H1 (cell line): ENCODE results near the gene GAREM2. TPM values are rescaled to one million over a fixed set of nuclear protein-coding genes. Genes with fewer than 3 reads are reported as not detected.

ENCODE experiments used
- CTCF ChIA-PET: fragments of 300-600 bp; sonication (Branson Sonifier 250); formaldehyde crosslinking; loops from one replicate; lab custom pipeline; 2021; ENCODE audit not compliant: partially characterized antibody; lab: Charles Lee
- POLR2A ChIA-PET: fragments of 300-600 bp; sonication (Branson Sonifier 250); formaldehyde crosslinking; loops from one replicate; lab custom pipeline; 2021; ENCODE audit warnings: inconsistent platforms; ENCODE audit not compliant: partially characterized antibody; lab: Charles Lee
- DNase-seq, 2 experiments: peaks; one replicate each; pipeline versions ENCODE4 v3.0.0 to v3.0.0-alpha.2; 2010 to 2022; ENCODE audit warnings: low spot score in 2 of 2, low read depth in 1 of 2, mixed read lengths in 1 of 2
- FAIRE-seq: peaks from 2 replicates; lab custom pipeline; 2011; peaks lifted over from hg19 to GRCh38; lab: Jason Lieb, UNC
- H2AFZ ChIP-seq: 2 replicates; pipeline ENCODE4 v1.8.1; 2012; ENCODE audit warnings: low read length, inconsistent platforms
- H2AK5ac ChIP-seq: 2 replicates; pipeline ENCODE4 v1.6.1; 2013; ENCODE audit warnings: low read depth, low read length
- H2BK120ac ChIP-seq: replicated peaks from 2 replicates; pipeline ENCODE3; 2013; ENCODE audit warnings: low read depth, low read length, inconsistent platforms
- H2BK12ac ChIP-seq: 2 replicates; pipeline ENCODE4 v1.6.1; 2013; ENCODE audit warnings: low read depth, low read length
- H2BK15ac ChIP-seq: 2 replicates; pipeline ENCODE4 v1.6.1; 2013; ENCODE audit warnings: low read length
- H2BK20ac ChIP-seq: 2 replicates; pipeline ENCODE4 v1.6.1; 2013; ENCODE audit warnings: low read length
- H2BK5ac ChIP-seq: 2 replicates; pipeline ENCODE4 v1.6.1; 2013; ENCODE audit warnings: low read depth, low read length
- H3K14ac ChIP-seq: 2 replicates; pipeline ENCODE4 v1.6.1; 2013; ENCODE audit warnings: inconsistent platforms; ENCODE audit not compliant: insufficient read length
- H3K18ac ChIP-seq: 2 replicates; pipeline ENCODE4 v1.6.1; 2013; ENCODE audit warnings: low read length; ENCODE audit errors: extremely low read depth
- H3K23ac ChIP-seq: 2 replicates; pipeline ENCODE4 v1.6.1; 2013; ENCODE audit warnings: inconsistent platforms; ENCODE audit not compliant: insufficient read length
- H3K23me2 ChIP-seq: 2 replicates; pipeline ENCODE4 v1.6.1; 2013; ENCODE audit warnings: low read depth, low read length
- H3K27ac ChIP-seq: 2 replicates; pipeline ENCODE4 v1.6.1; 2011; ENCODE audit warnings: low read depth, low read length, inconsistent platforms
- H3K27me3 ChIP-seq, 4 experiments: replicated peaks in 1 of 4; 1 replicate in 1 of 4; 2 replicates in 3 of 4; pipeline versions ENCODE4 v1.6.1 to v1.8.1; 2011 to 2013; ENCODE audit warnings: low read length in 3 of 4, mild to moderate bottlenecking in 3 of 4, inconsistent platforms in 2 of 4, mixed read lengths in 2 of 4, moderate library complexity in 1 of 4; ENCODE audit not compliant: control insufficient read depth in 3 of 4, insufficient read depth in 3 of 4; ENCODE audit errors: extremely low read depth in 1 of 4
- H3K36me3 ChIP-seq, 4 experiments: 2 replicates each; pipeline versions ENCODE4 v1.6.1 to v1.8.1; 2011 to 2013; ENCODE audit warnings: mild to moderate bottlenecking in 4 of 4, low read length in 3 of 4, moderate library complexity in 2 of 4, control low read depth in 1 of 4, inconsistent platforms in 1 of 4; ENCODE audit not compliant: insufficient read depth in 4 of 4, control insufficient read depth in 2 of 4
- H3K4ac ChIP-seq: replicated peaks from 2 replicates; pipeline ENCODE3; 2013; ENCODE audit warnings: low read length, low read depth, mixed read lengths, inconsistent platforms; ENCODE audit not compliant: insufficient read length
- H3K4me1 ChIP-seq, 4 experiments: replicated peaks in 1 of 4; 1 replicate in 1 of 4; 2 replicates in 3 of 4; pipeline versions ENCODE4 v1.6.1 to v1.8.1; 2011 to 2013; ENCODE audit warnings: low read length in 3 of 4, inconsistent platforms in 2 of 4, mixed read lengths in 1 of 4; ENCODE audit not compliant: insufficient read depth in 4 of 4, control insufficient read depth in 3 of 4
- H3K4me2 ChIP-seq, 2 experiments: 2 replicates each; pipeline versions ENCODE4 v1.6.1 to v1.8.1; 2011 to 2013; ENCODE audit warnings: low read depth in 2 of 2, low read length in 2 of 2, control low read depth in 1 of 2, inconsistent platforms in 1 of 2, mild to moderate bottlenecking in 1 of 2; ENCODE audit not compliant: insufficient read depth in 1 of 2
- H3K4me3 ChIP-seq, 4 experiments: fragments of 200-600, 300-600 bp in 1 of 4; sonication (generic), shearing (Covaris generic), sonication (Bioruptor Twin) in 1 of 4; 2 replicates each; pipeline versions ENCODE4 v1.5.1 to v1.8.1; 2011 to 2016; ENCODE audit warnings: low read length in 4 of 4, low read depth in 3 of 4, control low read depth in 2 of 4, inconsistent platforms in 2 of 4, mild to moderate bottlenecking in 2 of 4, mixed read lengths in 1 of 4, moderate library complexity in 1 of 4; ENCODE audit not compliant: insufficient read depth in 2 of 4; ENCODE audit errors: extremely low read depth in 1 of 4
- H3K56ac ChIP-seq: replicated peaks from 2 replicates; pipeline ENCODE3; 2013; ENCODE audit warnings: low read depth, mild to moderate bottlenecking, mixed read lengths, low read length, inconsistent platforms; ENCODE audit not compliant: insufficient read length
- H3K79me1 ChIP-seq: 2 replicates; pipeline ENCODE4 v1.6.1; 2013; ENCODE audit warnings: low read depth, low read length, control low read depth
- H3K79me2 ChIP-seq, 2 experiments: 2 replicates each; pipeline versions ENCODE4 v1.6.1 to v1.8.1; 2012 to 2013; ENCODE audit warnings: low read length in 2 of 2, mild to moderate bottlenecking in 2 of 2, inconsistent platforms in 1 of 2; ENCODE audit not compliant: insufficient read depth in 2 of 2, control insufficient read depth in 1 of 2
- H3K9ac ChIP-seq, 4 experiments: replicated peaks in 1 of 4; 1 replicate in 1 of 4; 2 replicates in 3 of 4; pipeline versions ENCODE4 v1.6.1 to v1.8.1; 2011 to 2013; ENCODE audit warnings: low read depth in 3 of 4, low read length in 3 of 4, control low read depth in 2 of 4, mild to moderate bottlenecking in 2 of 4, moderate library complexity in 2 of 4, inconsistent platforms in 1 of 4; ENCODE audit errors: extremely low read depth in 1 of 4
- H3K9me3 ChIP-seq, 2 experiments: 2 replicates each; pipeline versions ENCODE4 v1.6.1 to v1.8.1; 2012 to 2013; ENCODE audit warnings: mild to moderate bottlenecking in 2 of 2, moderate library complexity in 2 of 2, control low read depth in 1 of 2, inconsistent platforms in 1 of 2, low read depth in 1 of 2, low read length in 1 of 2, mixed read lengths in 1 of 2; ENCODE audit not compliant: insufficient read depth in 2 of 2
- H4K20me1 ChIP-seq, 2 experiments: replicated peaks in 1 of 2; 2 replicates each; pipeline versions ENCODE3 to v1.8.1; 2011 to 2013; ENCODE audit warnings: inconsistent platforms in 2 of 2, low read length in 2 of 2, mild to moderate bottlenecking in 1 of 2; ENCODE audit not compliant: insufficient read depth in 2 of 2, control insufficient read depth in 1 of 2
- H4K5ac ChIP-seq: 2 replicates; pipeline ENCODE4 v1.6.1; 2013; ENCODE audit warnings: low read length, low read depth, mixed read lengths, inconsistent platforms; ENCODE audit not compliant: insufficient read length
- H4K8ac ChIP-seq: 2 replicates; pipeline ENCODE4 v1.8.0; 2013; ENCODE audit warnings: mild to moderate bottlenecking, moderate library complexity, low read length, inconsistent platforms; ENCODE audit not compliant: insufficient read depth; ENCODE audit errors: extremely low read depth
- H4K91ac ChIP-seq: replicated peaks from 2 replicates; pipeline ENCODE3; 2013; ENCODE audit warnings: low read length, mixed read lengths, inconsistent platforms; ENCODE audit not compliant: insufficient read length
- CEBPB ChIP-seq: IDR thresholded peaks from 2 replicates; pipeline ENCODE4 v1.6.1; 2012; ENCODE audit warnings: low read depth, low read length
- EGR1 ChIP-seq: IDR thresholded peaks from 2 replicates; pipeline ENCODE4 v1.6.1; 2011; ENCODE audit warnings: low read depth, low read length, borderline replicate concordance
- GTF2F1 ChIP-seq: IDR thresholded peaks from 2 replicates; pipeline ENCODE4 v1.6.1; 2012; ENCODE audit warnings: low read depth, low read length, improper control_type of control experiment, borderline replicate concordance
- RAD21 ChIP-seq, 2 experiments: IDR thresholded peaks in 1 of 2; conservative IDR thresholded peaks in 1 of 2; 2 replicates each; pipeline ENCODE4 v1.6.1; 2011; ENCODE audit warnings: low read depth in 2 of 2, low read length in 2 of 2, improper control_type of control experiment in 1 of 2, inconsistent platforms in 1 of 2, mild to moderate bottlenecking in 1 of 2, moderate library complexity in 1 of 2
- SAP30 ChIP-seq: fragments of 300-600 bp; sonication (generic); IDR thresholded peaks from 2 replicates; pipeline ENCODE4 v1.7.1; 2012; ENCODE audit warnings: low read length, moderate library complexity, mild to moderate bottlenecking, inconsistent platforms; ENCODE audit not compliant: insufficient read depth, insufficient replicate concordance
- SP2 ChIP-seq: IDR thresholded peaks from 2 replicates; pipeline ENCODE4 v1.6.1; 2012; ENCODE audit warnings: mild to moderate bottlenecking, low read length, inconsistent platforms
- TBP ChIP-seq: IDR thresholded peaks from 2 replicates; pipeline ENCODE4 v1.6.1; 2011; ENCODE audit warnings: low read depth, low read length, improper control_type of control experiment
- USF2 ChIP-seq: IDR thresholded peaks from 2 replicates; pipeline ENCODE4 v1.6.1; 2011; ENCODE audit warnings: low read length, improper control_type of control experiment
- YY1 ChIP-seq: IDR thresholded peaks from 2 replicates; pipeline ENCODE4 v1.6.1; 2011; ENCODE audit warnings: low read depth, mild to moderate bottlenecking, low read length
- WGBS, 2 experiments: shearing (Covaris generic) in 1 of 2; methylation state at CpG; one replicate each; pipeline versions ENCODE4 v1.1.6 to v1.1.7; 2013 to 2015; ENCODE audit warnings: low lambda C conversion rate in 2 of 2, mixed read lengths in 2 of 2, inconsistent platforms in 1 of 2, low coverage in 1 of 2, missing lambda C conversion rate in 1 of 2; ENCODE audit not compliant: insufficient replicate concordance in 2 of 2, insufficient coverage in 1 of 2, insufficient read length in 1 of 2; ENCODE audit errors: extremely low coverage in 1 of 2, missing lambda C conversion rate in 1 of 2; 5-methylcytosine and 5-hydroxymethylcytosine counted together
- polyA plus RNA-seq, 7 experiments: library from polyadenylated mRNA; depleted of rRNA in 3 of 7; stranded (reverse) in 5 of 7; unstranded in 2 of 7; fragments of >200 nt in 5 of 7; fragments of 200-250 nt in 2 of 7; gene quantifications; 1 replicate in 5 of 7; 2 replicates in 1 of 7; 4 replicates in 1 of 7; pipeline versions ENCODE4 v1.2.1 to v1.2.3, GENCODE V29; 2011 to 2013; ENCODE audit warnings: missing spikeins in 2 of 7, mixed read lengths in 2 of 7
- total RNA-seq: library from RNA; stranded (reverse); fragmentation: NEBNext Ultra II Directional; extraction: Animal tissue kit (Norgen Biotek cat#: 25700); gene quantifications from 2 replicates; pipeline ENCODE4 v1.2.1, GENCODE V29; 2021
- TF ChIP-seq, protein P1 (sequence below), 3 experiments: IDR thresholded peaks; 1 replicate in 2 of 3; 2 replicates in 1 of 3; pipeline versions ENCODE4 v1.5.1 to v1.6.1; 2011; ENCODE audit warnings: low read length in 3 of 3, mild to moderate bottlenecking in 3 of 3, inconsistent platforms in 2 of 3, low read depth in 1 of 3, moderate library complexity in 1 of 3; ENCODE audit not compliant: insufficient read depth in 1 of 3; ENCODE audit errors: control extremely low read depth in 1 of 3

Gene GAREM2
- total and polyA plus RNA-seq, 2 of the 8 experiments (the other 6 are each of a cell fraction or from before 2014, with no cell fraction given): 19.9 TPM

GRCh38 chr2:26235089-26235488 lies 62.2 kb downstream of the GAREM2 start:
- H4K5ac ChIP-seq: no peak overlapping the region
- ChIA-PET CTCF (interaction anchor here (0.7 to 3.7 kb wide), 15 partner anchors 10 to 240 kb away, joined by 3 to 17 read pairs (median 6); partner anchors contain the start of genes HADHA and HADHB), POLR2A (interaction anchor here (1.9 kb wide), 1 partner anchor 9 kb away, joined by 5 read pairs; the partner anchor contains the start of genes HADHA and HADHB)
- peaks cover 0 to 1% of the 10 kb centered on the region in 2 experiments for H4K20me1 ChIP-seq
- no peak overlapping the region for H3K23ac ChIP-seq
- H2BK12ac ChIP-seq: no peak overlapping the region
- no peak overlapping the region for H2AFZ ChIP-seq
- H3K79me2 ChIP-seq: peaks cover 0 to 11% of the 10 kb centered on the region in 2 experiments; a peak in 2 of 4 replicates
- no peak overlapping the region for H4K91ac ChIP-seq
- no peaks in the 10 kb centered on the region for H3K79me1 ChIP-seq
- H3K27ac ChIP-seq: no peak overlapping the region
- no peak overlapping the region for H3K4me2 ChIP-seq
- no peaks in the 10 kb centered on the region for H3K4me1 ChIP-seq
- H3K36me3 ChIP-seq: peaks cover 16 to 79% (median 51%) of the 10 kb centered on the region in 4 experiments
- H2BK5ac ChIP-seq: no peak overlapping the region
- H2BK15ac ChIP-seq: no peak overlapping the region
- H3K27me3 ChIP-seq: no peaks in the 10 kb centered on the region
- H4K8ac ChIP-seq: no peak overlapping the region
- no peak overlapping the region for H3K56ac ChIP-seq
- no peak overlapping the region for H3K14ac ChIP-seq
- no peak overlapping the region for H3K9ac ChIP-seq
- TF ChIP-seq SP2 (no peak), SAP30 (no peak), EGR1 (no peak), RAD21 (IDR thresholded peaks at IDR 0.05 in 1 of 2, conservative IDR thresholded peaks at IDR 0.05 in 1 of 2; ENCODE audit: low read depth in 2 of 2, low read length in 2 of 2) (peak; percentile 49 to 51), TBP (no peak), GTF2F1 (no peak), USF2 (no peak), CEBPB (no peak), YY1 (no peak)
- TF ChIP-seq, protein P1, sequence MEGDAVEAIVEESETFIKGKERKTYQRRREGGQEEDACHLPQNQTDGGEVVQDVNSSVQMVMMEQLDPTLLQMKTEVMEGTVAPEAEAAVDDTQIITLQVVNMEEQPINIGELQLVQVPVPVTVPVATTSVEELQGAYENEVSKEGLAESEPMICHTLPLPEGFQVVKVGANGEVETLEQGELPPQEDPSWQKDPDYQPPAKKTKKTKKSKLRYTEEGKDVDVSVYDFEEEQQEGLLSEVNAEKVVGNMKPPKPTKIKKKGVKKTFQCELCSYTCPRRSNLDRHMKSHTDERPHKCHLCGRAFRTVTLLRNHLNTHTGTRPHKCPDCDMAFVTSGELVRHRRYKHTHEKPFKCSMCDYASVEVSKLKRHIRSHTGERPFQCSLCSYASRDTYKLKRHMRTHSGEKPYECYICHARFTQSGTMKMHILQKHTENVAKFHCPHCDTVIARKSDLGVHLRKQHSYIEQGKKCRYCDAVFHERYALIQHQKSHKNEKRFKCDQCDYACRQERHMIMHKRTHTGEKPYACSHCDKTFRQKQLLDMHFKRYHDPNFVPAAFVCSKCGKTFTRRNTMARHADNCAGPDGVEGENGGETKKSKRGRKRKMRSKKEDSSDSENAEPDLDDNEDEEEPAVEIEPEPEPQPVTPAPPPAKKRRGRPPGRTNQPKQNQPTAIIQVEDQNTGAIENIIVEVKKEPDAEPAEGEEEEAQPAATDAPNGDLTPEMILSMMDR (IDR thresholded peaks at IDR 0.05; ENCODE audit: control extremely low read depth in 1 of 3, insufficient read depth in 1 of 3, low read depth in 1 of 3, low read length in 3 of 3): peak in 2 of 3 experiments; percentile 22; a peak in 2 of 4 replicates
- WGBS, 2 experiments: 91% methylated on average over 9 of the region's 9 CpGs; no CpG with 5 or more reads in 1 of the 2 experiments
- no peak overlapping the region for H2AK5ac ChIP-seq
- no peak overlapping the region for H3K4me3 ChIP-seq
- H3K23me2 ChIP-seq: no peaks in the 10 kb centered on the region
- H3K18ac ChIP-seq: no peak overlapping the region
- H3K4ac ChIP-seq: no peak overlapping the region
- no peak for FAIRE-seq
- no peak overlapping the region for H2BK20ac ChIP-seq
- no peak overlapping the region for H2BK120ac ChIP-seq
- no peak for DNase-seq
- no peaks in the 10 kb centered on the region for H3K9me3 ChIP-seq
